OCI-LY1 (cell line): Measurements from ENCODE around the gene RHEB.

Source experiments
- H2AFZ ChIP-seq: fragments of 200-600 bp; sonication (generic), shearing (Covaris generic); 2 replicates; pipeline ENCODE4 v1.6.0; 2014; ENCODE audit warnings: antibody characterized with exemption, mild to moderate bottlenecking, low read length
- H3F3A ChIP-seq: fragments of 200-600 bp; sonication (generic), shearing (Covaris generic); 2 replicates; pipeline ENCODE4 v1.6.0; 2014; ENCODE audit warnings: mild to moderate bottlenecking, antibody characterized with exemption, low read length, moderate library complexity; ENCODE audit not compliant: insufficient read depth
- H3K27ac ChIP-seq: fragments of 200-600 bp; sonication (generic); 2 replicates; pipeline ENCODE4 v1.5.1; 2014; ENCODE audit warnings: low read length, mixed run types, mild to moderate bottlenecking, low read depth; ENCODE audit not compliant: poor library complexity, severe bottlenecking
- H3K27me3 ChIP-seq: fragments of 200-600 bp; sonication (generic); 2 replicates; pipeline ENCODE4 v1.6.0; 2014; ENCODE audit warnings: antibody characterized with exemption, mild to moderate bottlenecking, low read length, moderate library complexity; ENCODE audit not compliant: insufficient read depth
- H3K36me3 ChIP-seq: fragments of 200-600 bp; sonication (generic); 2 replicates; pipeline ENCODE4 v1.6.1; 2014; ENCODE audit warnings: mild to moderate bottlenecking, antibody characterized with exemption, low read length, moderate library complexity, mixed read lengths; ENCODE audit not compliant: insufficient read depth
- H3K4me1 ChIP-seq: fragments of 200-600 bp; sonication (generic); 2 replicates; pipeline ENCODE4 v1.5.1; 2014; ENCODE audit warnings: mild to moderate bottlenecking, low read length, moderate library complexity; ENCODE audit not compliant: insufficient read depth, severe bottlenecking
- H3K4me2 ChIP-seq: fragments of 200-600 bp; sonication (generic), shearing (Covaris generic); 2 replicates; pipeline ENCODE4 v1.6.1; 2014; ENCODE audit warnings: low read length
- H3K4me3 ChIP-seq: fragments of 200-600 bp; sonication (generic); 2 replicates; pipeline ENCODE4 v1.5.1; 2014; ENCODE audit warnings: low read length, low read depth, mild to moderate bottlenecking, mixed read lengths; ENCODE audit not compliant: poor library complexity, severe bottlenecking
- H3K79me2 ChIP-seq: fragments of 200-600 bp; shearing (Covaris generic); 2 replicates; pipeline ENCODE4 v1.6.1; 2016; ENCODE audit warnings: mixed run types, low read length, mixed read lengths; ENCODE audit not compliant: insufficient read depth
- H3K9ac ChIP-seq: fragments of 200-600 bp; sonication (generic), shearing (Covaris generic); 2 replicates; pipeline ENCODE4 v1.6.1; 2014; ENCODE audit warnings: mild to moderate bottlenecking, low read length, mixed read lengths
- H3K9me2 ChIP-seq: fragments of 200-600 bp; sonication (generic), shearing (Covaris generic); 2 replicates; pipeline ENCODE4 v1.6.1; 2014; ENCODE audit warnings: low read depth, mild to moderate bottlenecking, low read length, mixed read lengths
- H3K9me3 ChIP-seq: fragments of 200-600 bp; shearing (Covaris generic); 2 replicates; pipeline ENCODE4 v1.6.1; 2014; ENCODE audit warnings: low read length, mixed read lengths
- H4K20me1 ChIP-seq: fragments of 200-600 bp; sonication (generic), shearing (Covaris generic); 2 replicates; pipeline ENCODE4 v1.6.0; 2016; ENCODE audit warnings: mild to moderate bottlenecking, low read length; ENCODE audit not compliant: insufficient read depth
- EZH2 ChIP-seq: fragments of 200-600 bp; sonication (generic), shearing (Covaris generic); IDR thresholded peaks from 2 replicates; pipeline ENCODE4 v1.8.0; 2017; ENCODE audit warnings: borderline replicate concordance, mixed run types, mild to moderate bottlenecking, antibody characterized with exemption, low read length, moderate library complexity, mixed read lengths
- TF ChIP-seq, protein P1 (sequence below): fragments of 200-600 bp; sonication (generic), shearing (Covaris generic); IDR thresholded peaks from 2 replicates; pipeline ENCODE4 v1.5.1; 2017; ENCODE audit warnings: mild to moderate bottlenecking, antibody characterized with exemption, low read length, moderate library complexity, mixed read lengths

RHEB gene

GRCh38 chr7:151453326-151453791 lies 66.3 kb downstream of the RHEB start:
- peaks cover 22% of the 10 kb centered on the region; the same call in 1 of the 2 replicates for H3K27me3 ChIP-seq
- no peak overlapping the region for H2AFZ ChIP-seq

DNA sequence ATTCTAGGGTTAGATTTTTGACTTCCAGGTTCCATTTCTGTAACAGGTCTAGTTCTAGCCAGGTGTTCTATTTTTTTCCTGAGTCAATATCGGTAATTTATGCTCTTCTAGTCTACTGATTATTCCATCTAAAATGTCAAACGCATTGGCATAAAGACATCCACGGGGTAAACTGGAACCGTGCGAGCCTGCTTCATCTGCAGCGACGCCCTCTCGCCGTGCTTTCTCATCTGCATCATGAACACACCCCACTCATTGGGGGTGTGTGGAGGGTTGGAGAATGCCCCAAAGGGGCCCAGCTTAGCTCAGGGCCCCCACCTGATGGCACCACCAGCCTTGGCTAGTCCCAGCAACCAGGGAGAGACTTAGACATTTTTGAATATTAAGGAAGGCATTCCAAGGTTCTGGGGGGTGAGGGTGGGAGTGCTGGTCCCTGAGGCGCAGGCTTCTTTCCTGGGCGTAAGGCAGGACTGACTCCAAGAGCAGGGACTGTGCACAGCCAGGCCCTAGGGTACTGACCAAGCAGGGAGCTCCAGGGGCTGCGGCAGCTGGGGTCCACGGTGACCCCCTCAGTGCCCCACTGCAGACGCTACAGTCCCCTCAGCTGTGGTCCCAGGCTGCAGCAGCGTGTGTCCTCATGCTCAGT lies 66.9 kb downstream of the RHEB start:
- no peaks in the 10 kb centered on the region for H3K9me2 ChIP-seq
- H3K27me3 ChIP-seq = peaks cover 20% of the 10 kb centered on the region; the same call in 1 of the 2 replicates
- peaks cover 7% of the 10 kb centered on the region for H3K4me1 ChIP-seq
- no peak overlapping the region for H3K27ac ChIP-seq
- 0 out of 2 replicates have a peak, but pooled peaks cover 3% of the 10 kb centered on the region for H3K9me3 ChIP-seq
- no peak overlapping the region for H3K4me2 ChIP-seq
- no peaks in the 10 kb centered on the region for H3F3A ChIP-seq
- H2AFZ ChIP-seq = no peak overlapping the region
- TF ChIP-seq, protein P1, sequence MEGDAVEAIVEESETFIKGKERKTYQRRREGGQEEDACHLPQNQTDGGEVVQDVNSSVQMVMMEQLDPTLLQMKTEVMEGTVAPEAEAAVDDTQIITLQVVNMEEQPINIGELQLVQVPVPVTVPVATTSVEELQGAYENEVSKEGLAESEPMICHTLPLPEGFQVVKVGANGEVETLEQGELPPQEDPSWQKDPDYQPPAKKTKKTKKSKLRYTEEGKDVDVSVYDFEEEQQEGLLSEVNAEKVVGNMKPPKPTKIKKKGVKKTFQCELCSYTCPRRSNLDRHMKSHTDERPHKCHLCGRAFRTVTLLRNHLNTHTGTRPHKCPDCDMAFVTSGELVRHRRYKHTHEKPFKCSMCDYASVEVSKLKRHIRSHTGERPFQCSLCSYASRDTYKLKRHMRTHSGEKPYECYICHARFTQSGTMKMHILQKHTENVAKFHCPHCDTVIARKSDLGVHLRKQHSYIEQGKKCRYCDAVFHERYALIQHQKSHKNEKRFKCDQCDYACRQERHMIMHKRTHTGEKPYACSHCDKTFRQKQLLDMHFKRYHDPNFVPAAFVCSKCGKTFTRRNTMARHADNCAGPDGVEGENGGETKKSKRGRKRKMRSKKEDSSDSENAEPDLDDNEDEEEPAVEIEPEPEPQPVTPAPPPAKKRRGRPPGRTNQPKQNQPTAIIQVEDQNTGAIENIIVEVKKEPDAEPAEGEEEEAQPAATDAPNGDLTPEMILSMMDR = no peak
- no peak for TF ChIP-seq EZH2
- H4K20me1 ChIP-seq = no peaks in the 10 kb centered on the region
- no peak overlapping the region for H3K4me3 ChIP-seq
- H3K79me2 ChIP-seq = no peaks in the 10 kb centered on the region
- no peaks in the 10 kb centered on the region for H3K36me3 ChIP-seq
- H3K9ac ChIP-seq = no peak overlapping the region

More at GRCh38 chr7:151453326-151453791, 66.3 kb downstream of the RHEB start:
- TF ChIP-seq, protein P1 = no peak
- no peak for TF ChIP-seq EZH2
- no peaks in the 10 kb centered on the region for H3K9me2 ChIP-seq
- H3F3A ChIP-seq = no peaks in the 10 kb centered on the region
- H3K4me3 ChIP-seq = no peak overlapping the region
- no peaks in the 10 kb centered on the region for H4K20me1 ChIP-seq
- H3K9me3 ChIP-seq = 0 out of 2 replicates have a peak, but pooled peaks cover 4% of the 10 kb centered on the region
- no peaks in the 10 kb centered on the region for H3K36me3 ChIP-seq
- H3K4me1 ChIP-seq = peaks cover 3% of the 10 kb centered on the region
- no peak overlapping the region for H3K9ac ChIP-seq
- no peak overlapping the region for H3K27ac ChIP-seq
- no peaks in the 10 kb centered on the region for H3K79me2 ChIP-seq
- H3K4me2 ChIP-seq = no peak overlapping the region

- TF ChIP-seq EZH2 = no peak
- TF ChIP-seq, protein P1 = no peak
- no peaks in the 10 kb centered on the region for H3K79me2 ChIP-seq
- H3K4me2 ChIP-seq = no peak overlapping the region
- no peaks in the 10 kb centered on the region for H4K20me1 ChIP-seq
- H2AFZ ChIP-seq = no peak overlapping the region
- no peaks in the 10 kb centered on the region for H3K9me2 ChIP-seq
- no peaks in the 10 kb centered on the region for H3K36me3 ChIP-seq
- no peak overlapping the region for H3K4me3 ChIP-seq
- no peak overlapping the region for H3K27ac ChIP-seq
- H3F3A ChIP-seq = no peaks in the 10 kb centered on the region
- H3K9ac ChIP-seq = no peak overlapping the region
- peaks cover 7% of the 10 kb centered on the region for H3K4me1 ChIP-seq
- peaks cover 14% of the 10 kb centered on the region; the same call in 1 of the 2 replicates for H3K27me3 ChIP-seq
- H3K9me3 ChIP-seq = no peaks in the 10 kb centered on the region
These were observed 67.8 kb downstream of the RHEB start for GRCh38 chr7:151451626-151452571.
